GM19193 (cell line): ENCODE data around the gene ZNF726.

Experiments
- POLR2A ChIP-seq: IDR thresholded peaks from 4 replicates; pipeline ENCODE4 v1.6.1; 2011; ENCODE audit not compliant: insufficient read depth, insufficient read length; ENCODE audit errors: extremely low read depth

Gene ZNF726

GRCh38 chr19:23916991-23917390 lies 2.3 kb downstream of the ZNF726 start:
- TF ChIP-seq POLR2A, result no peak

GRCh38 chr19:23917856-23918255 lies 3.2 kb downstream of the ZNF726 start:
- no peak for TF ChIP-seq POLR2A

- TF ChIP-seq POLR2A, result no peak
Observed at GRCh38 chr19:23925285-23925684, 10.6 kb downstream of the ZNF726 start.

- TF ChIP-seq POLR2A, result no peak
Observed at GRCh38 chr19:23932878-23933277, 18.2 kb downstream of the ZNF726 start.

GRCh38 chr19:23943411-23943810 lies 28.7 kb downstream of the ZNF726 start:
- TF ChIP-seq POLR2A, result no peak

GRCh38 chr19:23946569-23946968 lies 31.9 kb downstream of the ZNF726 start:
- no peak for TF ChIP-seq POLR2A

- TF ChIP-seq POLR2A, result no peak
Observed at GRCh38 chr19:23949611-23950010, 34.9 kb downstream of the ZNF726 start.

- no peak for TF ChIP-seq POLR2A
Observed at GRCh38 chr19:23956051-23956450, 41.4 kb downstream of the ZNF726 start.

GRCh38 chr19:23957660-23958281 lies 43.1 kb downstream of the ZNF726 start:
- TF ChIP-seq POLR2A, result no peak

GRCh38 chr19:23969630-23970029 lies 54.9 kb downstream of the ZNF726 start:
- TF ChIP-seq POLR2A, result no peak

- no peak for TF ChIP-seq POLR2A
Observed at GRCh38 chr19:23971598-23971997, 56.9 kb downstream of the ZNF726 start.

- TF ChIP-seq POLR2A, result no peak
Observed at GRCh38 chr19:23972161-23972560, 57.5 kb downstream of the ZNF726 start.

- no peak for TF ChIP-seq POLR2A
Observed at GRCh38 chr19:23974941-23975340, 60.3 kb downstream of the ZNF726 start.

GRCh38 chr19:23978068-23978467 lies 63.4 kb downstream of the ZNF726 start:
- no peak for TF ChIP-seq POLR2A

GRCh38 chr19:23980805-23981204 lies 66.1 kb downstream of the ZNF726 start:
- no peak for TF ChIP-seq POLR2A

- no peak for TF ChIP-seq POLR2A
Observed at GRCh38 chr19:23981863-23982262, 67.2 kb downstream of the ZNF726 start.

GRCh38 chr19:23983406-23983805 lies 68.7 kb downstream of the ZNF726 start:
- no peak for TF ChIP-seq POLR2A
